ENCODE results near the gene RNF212.

Gene RNF212

DNA sequence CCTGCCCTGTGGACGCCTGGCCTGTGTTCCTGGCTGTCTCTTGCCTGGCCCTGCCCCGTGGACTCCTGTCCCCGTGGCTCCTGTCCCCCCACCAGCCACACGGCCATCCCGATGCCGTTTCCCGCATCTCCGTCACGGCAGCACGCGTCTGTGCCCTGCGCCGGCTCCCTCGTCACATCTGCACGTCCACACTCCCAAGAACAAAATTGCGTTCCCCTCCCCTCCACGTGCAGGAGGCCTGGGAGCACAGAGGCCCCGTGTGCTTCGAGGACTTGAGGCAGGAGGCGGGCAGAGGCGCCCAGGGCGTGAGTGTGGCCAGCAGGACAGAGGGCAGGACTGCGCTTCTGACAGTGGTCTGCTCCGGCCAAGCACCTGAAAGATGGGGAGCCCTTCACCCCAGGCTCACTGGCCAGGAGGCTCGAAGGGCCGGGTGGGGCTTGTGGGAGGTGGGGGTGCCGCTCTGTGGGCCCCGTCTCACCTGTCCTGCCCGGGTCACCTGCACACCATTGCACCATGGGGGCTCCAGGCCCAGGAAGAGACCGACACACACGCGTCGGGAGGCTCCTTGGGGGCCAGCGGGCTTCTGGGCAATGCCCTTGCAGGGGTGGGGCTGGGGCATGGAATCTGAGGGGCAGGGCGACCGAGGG is 84.7 kb downstream of the RNF212 start:
- intact Hi-C loops (cut with DNase I), result no loop called here
- no peak for DNase-seq

- intact Hi-C loops (cut with DNase I), result no loop called here
Observed at GRCh38 chr4:1027915-1028238, 85.5 kb downstream of the RNF212 start.

DNA sequence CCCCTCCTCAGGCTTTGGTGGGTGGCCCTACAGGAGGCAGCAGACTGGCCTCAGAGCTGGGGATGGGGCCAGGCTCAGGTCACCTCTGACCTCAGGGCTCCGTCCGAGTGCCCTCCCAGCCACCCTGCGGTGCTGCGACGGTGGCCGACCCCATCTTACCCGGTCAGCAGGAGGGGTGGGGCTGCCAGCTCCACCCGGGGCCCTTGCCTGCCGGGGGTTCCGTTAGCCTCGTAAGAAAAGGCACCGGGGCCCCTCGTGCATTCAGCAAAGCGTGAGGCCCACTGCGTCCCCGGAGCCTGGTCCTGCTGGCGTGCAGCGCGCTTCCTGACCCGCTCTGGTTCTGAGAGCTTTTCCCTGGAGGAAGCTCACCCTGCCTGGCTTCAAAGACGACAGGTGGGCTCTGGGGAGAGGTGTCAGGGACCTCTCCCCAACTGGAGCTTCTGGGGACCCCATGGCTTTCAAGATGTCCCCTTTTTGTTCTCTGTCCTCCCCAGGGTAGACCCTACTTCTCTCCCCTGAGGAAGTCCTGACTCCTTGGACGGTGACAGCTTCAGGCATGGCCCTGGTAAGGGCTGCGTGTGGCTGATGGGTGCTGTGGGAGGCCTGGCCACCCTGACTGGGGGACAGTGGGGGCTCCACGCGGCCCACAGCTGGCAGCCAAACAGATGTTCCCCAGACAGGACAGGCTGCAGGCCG is 86.0 kb downstream of the RNF212 start:
- DNase-seq, result no peak
- intact Hi-C loops (cut with DNase I), result no loop called here

More at GRCh38 chr4:1027915-1028238, 85.5 kb downstream of the RNF212 start:
- DNase-seq, result no peak

DNA sequence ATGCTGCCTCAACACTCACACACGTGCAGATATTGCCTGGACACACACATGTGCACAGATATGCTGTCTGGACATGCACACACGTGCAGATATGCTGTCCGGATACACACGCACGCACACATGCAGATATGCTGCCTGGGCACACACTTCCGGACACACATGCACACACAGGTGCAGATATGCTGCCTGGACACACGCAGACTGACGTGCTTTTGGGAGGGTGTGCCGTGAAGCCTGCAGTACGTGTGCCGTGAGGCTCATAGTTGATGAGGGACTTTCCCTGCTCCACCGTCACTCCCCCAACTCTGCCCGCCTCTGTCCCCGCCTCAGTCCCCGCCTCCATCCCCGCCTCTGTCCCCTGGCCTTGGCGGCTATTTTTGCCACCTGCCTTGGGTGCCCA is 87.2 kb downstream of the RNF212 start:
- no peak for DNase-seq
- intact Hi-C loops (cut with DNase I), result no loop called here

- intact Hi-C loops (cut with DNase I), result no loop called here
- no peak for DNase-seq
Observed at GRCh38 chr4:1024882-1025545, 88.3 kb downstream of the RNF212 start.

DNA sequence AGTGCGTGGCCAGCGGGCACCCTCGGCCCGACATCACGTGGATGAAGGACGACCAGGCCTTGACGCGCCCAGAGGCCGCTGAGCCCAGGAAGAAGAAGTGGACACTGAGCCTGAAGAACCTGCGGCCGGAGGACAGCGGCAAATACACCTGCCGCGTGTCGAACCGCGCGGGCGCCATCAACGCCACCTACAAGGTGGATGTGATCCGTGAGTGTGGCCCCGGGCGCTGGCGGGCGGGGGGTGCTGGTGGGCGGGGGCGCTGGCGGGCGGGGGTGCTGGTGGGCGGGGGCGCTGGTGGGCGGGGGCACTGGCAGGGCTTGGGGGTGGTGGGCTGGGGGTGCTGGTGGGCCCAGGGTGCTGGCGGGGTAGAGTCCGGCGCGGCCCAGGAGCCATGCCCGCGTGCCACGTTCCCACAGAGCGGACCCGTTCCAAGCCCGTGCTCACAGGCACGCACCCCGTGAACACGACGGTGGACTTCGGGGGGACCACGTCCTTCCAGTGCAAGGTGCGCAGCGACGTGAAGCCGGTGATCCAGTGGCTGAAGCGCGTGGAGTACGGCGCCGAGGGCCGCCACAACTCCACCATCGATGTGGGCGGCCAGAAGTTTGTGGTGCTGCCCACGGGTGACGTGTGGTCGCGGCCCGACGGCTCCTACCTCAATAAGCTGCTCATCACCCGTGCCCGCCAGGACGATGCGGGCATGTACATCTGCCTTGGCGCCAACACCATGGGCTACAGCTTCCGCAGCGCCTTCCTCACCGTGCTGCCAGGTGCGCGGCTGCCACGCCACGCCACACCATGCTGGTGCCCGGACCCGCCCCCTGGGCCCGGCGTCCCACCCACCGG is 89.2 kb downstream of the RNF212 start:
- no peak for DNase-seq
- intact Hi-C loops (cut with DNase I), result no loop called here

GRCh38 chr4:1023075-1023640 is 90.2 kb downstream of the RNF212 start:
- intact Hi-C loops (cut with DNase I), result no loop called here
- no peak for DNase-seq

- no peak for DNase-seq
- intact Hi-C loops (cut with DNase I), result no loop called here
Observed at GRCh38 chr4:1022739-1023066, 90.7 kb downstream of the RNF212 start.

GRCh38 chr4:1022051-1022738 is 91.2 kb downstream of the RNF212 start:
- intact Hi-C loops (cut with DNase I), result no loop called here
- no peak for DNase-seq

Measured in posterior cingulate gyrus (tissue), 11 donors.